Endometrial microvascular endothelial cells (primary cell): ENCODE results near the gene HOXA5. TPM values are rescaled to one million over a fixed set of nuclear protein-coding genes. Genes with fewer than 3 reads are reported as not detected.

ENCODE experiments used
- in situ Hi-C: cut with HindIII; loops from 2 replicates; pipeline ENCODE4 v1.10.0; 2017; ENCODE audit warnings: low sequenced_read_pairs, low pct_unique_long_range_greater_than_20kb; ENCODE audit errors: inconsistent ontology term
- total RNA-seq: library from RNA; depleted of rRNA; stranded (reverse); fragments of >200 nt; gene quantifications from one replicate; pipeline ENCODE4 v1.2.3, GENCODE V29; 2015; ENCODE audit errors: inconsistent ontology term

Gene HOXA5
- total RNA-seq, 1 donor from 2014 or later, result 4.4 TPM

- in situ Hi-C loops, result no loop called here
Observed at GRCh38 chr7:27141923-27142579, 1.4 kb downstream of the HOXA5 start.

GRCh38 chr7:27141137-27141922 is 2.2 kb downstream of the HOXA5 start:
- in situ Hi-C loops, result no loop called here

GRCh38 chr7:27140126-27140857 is 3.2 kb downstream of the HOXA5 start:
- in situ Hi-C loops, result no loop called here

DNA sequence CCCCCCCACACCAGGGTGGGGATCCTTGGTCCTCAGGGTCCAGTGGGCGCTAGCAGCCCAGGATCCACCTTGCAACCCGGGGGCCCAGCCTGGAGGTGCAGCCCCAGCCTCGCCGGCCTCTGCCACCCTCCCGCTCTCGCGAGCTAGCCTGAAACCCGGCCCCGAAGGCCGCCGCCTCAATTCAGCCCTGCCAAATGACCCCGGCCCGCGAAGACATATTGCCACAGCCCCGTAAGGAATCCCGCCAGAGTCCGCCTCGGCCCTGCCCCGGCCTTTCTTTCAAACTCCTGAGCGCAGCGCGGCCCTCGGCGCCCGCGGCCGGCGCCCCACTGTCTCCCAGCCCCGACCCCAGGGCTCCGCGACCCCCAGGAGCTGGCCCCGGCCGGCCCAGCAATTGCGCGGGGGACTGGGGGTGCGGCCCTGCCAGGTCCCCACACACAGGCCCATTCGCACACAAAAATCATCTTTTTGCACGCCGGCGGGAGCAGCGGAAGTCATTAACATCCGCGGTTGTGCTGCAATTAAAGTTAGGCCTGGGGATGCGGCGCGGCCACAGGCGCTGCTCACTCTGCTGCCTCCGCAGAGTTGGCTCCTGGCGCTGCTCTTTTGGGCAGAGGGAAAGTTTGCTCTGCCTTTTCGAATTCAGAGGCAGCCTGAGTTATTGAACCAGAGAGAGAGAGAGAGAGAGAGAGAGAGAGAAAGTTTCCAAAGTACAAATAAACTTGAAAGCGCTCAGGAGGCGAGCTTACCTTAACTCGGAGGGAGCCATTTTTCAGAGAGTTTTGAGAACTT is 4.0 kb downstream of the HOXA5 start:
- in situ Hi-C loops, result no loop called here

- in situ Hi-C loops, result no loop called here
Observed at GRCh38 chr7:27138985-27139333, 4.5 kb downstream of the HOXA5 start.

DNA sequence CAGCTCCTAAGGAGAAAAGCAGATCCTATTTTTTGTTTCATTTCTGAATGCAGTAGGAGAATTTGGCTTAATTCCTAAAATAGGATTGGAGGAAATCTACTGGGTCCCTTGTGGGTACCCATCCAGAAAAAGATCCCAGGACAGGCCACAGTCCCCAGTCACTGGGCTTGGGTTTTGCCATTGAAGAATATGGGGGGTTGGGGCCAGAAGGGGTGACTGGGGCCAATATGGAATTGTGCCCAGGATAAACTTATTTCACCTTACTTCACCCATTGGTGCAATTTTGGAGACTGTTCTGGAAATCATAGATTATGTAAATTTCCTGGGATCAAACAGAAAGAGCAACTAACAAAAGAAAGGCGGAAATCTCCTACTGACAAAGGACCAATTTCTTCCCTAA is 5.0 kb downstream of the HOXA5 start:
- in situ Hi-C loops, result no loop called here

DNA sequence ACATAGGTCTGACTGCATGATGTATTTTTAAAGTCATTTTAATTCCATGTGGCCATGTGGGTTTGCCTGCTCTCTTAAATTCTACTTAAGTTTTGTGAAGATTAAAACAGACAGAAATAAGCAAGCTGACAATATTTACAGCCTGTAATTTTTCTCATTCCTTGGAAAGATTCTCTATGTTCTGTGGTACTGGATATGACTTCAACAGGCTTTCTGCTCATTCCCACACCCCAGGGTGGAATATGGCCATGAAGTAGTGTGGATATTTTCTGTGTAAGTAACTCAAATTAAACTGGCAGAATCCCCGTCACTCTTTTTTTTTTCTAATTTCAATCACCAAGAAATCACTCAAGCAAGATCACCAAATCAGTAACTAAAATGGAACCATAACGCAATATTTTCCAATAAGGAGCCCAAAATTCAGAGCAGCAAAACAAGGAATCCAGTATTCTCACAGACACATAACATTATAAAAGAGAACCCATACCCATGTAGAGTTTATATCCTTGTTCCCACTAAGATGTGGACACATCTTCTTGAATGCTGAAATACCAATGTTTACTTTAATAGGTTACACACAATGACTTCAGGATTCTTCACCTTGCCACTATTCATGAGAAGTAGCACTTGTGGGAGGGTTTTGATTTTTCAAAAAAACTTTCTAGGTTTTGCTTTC is 5.7 kb downstream of the HOXA5 start:
- in situ Hi-C loops, result no loop called here

DNA sequence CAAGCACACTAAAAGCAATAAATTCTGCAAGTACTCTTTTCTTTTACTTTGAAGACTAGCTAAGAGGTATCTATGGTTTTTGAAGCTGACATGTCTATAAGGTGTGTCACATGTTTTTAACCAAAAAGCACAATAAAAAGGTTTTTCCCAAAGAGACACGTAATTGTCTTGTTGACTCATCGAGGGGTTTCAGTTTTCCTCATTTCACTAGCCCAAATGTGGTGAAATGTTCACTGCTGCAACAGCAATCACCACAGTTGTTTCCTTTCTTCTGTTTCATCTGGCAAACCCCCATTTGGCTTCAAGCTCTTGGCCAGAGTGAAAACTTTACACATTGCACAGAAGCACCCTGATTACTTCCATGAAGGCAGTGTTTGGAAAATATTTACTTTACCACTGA is 9.1 kb downstream of the HOXA5 start:
- in situ Hi-C loops, result no loop called here

DNA sequence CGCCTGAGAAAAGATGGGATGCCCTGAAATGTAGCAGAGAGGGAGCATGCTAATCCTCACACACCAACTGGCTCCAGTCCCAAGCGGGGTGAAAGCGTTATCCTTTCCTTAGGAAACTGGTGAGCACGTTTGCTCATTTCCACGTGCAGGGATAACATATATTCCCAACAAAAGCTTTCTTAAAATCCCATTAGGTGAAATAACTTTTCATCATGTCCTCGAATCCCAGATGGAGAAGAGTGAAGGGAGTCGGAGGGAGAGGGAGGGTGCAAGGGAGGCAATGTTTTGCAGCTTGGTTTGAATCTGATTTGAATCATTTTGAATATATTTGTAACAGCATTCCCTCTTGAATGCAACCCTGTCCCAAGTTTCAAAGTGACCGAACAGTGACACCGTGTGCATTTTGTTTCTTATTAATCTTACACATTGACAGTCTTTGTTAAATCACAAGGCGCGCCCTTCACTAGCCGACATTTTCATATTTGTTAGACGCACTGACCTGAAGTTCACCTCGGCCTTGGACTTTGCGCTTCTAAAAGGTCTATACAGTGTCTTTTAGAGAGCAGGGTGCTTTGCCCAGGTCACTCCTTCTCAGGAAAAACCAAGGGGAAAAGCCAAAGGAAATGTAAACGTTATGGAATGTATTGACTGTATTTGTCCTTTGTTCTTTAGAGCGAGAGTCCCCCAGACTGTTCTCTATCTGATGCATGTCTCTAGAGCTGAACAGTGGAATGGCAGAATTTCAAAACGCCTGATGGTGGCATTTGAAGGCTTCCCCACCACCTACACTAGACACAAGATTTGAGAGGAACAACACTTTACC is 9.9 kb downstream of the HOXA5 start:
- in situ Hi-C loops, result no loop called here

- in situ Hi-C loops, result no loop called here
Observed at GRCh38 chr7:27132978-27133377, 10.5 kb downstream of the HOXA5 start.

GRCh38 chr7:27132214-27132613 is 11.3 kb downstream of the HOXA5 start:
- in situ Hi-C loops, result no loop called here

GRCh38 chr7:27131390-27131819 is 12.1 kb downstream of the HOXA5 start:
- in situ Hi-C loops, result no loop called here

GRCh38 chr7:27130540-27131389 is 12.7 kb downstream of the HOXA5 start, which contains the start of gene HOXA4:
Gene HOXA4, minus strand, starts transcription at chr7:27130757. Its CDS starts 24 bp downstream, at chr7:27130733.
- in situ Hi-C loops, result no loop called here

- in situ Hi-C loops, result loop anchor here (5.0 kb wide), 1 partner anchor 38 kb away; no protein-coding TSS in a partner anchor
Observed at GRCh38 chr7:27129729-27130539, 13.5 kb downstream of the HOXA5 start.

DNA sequence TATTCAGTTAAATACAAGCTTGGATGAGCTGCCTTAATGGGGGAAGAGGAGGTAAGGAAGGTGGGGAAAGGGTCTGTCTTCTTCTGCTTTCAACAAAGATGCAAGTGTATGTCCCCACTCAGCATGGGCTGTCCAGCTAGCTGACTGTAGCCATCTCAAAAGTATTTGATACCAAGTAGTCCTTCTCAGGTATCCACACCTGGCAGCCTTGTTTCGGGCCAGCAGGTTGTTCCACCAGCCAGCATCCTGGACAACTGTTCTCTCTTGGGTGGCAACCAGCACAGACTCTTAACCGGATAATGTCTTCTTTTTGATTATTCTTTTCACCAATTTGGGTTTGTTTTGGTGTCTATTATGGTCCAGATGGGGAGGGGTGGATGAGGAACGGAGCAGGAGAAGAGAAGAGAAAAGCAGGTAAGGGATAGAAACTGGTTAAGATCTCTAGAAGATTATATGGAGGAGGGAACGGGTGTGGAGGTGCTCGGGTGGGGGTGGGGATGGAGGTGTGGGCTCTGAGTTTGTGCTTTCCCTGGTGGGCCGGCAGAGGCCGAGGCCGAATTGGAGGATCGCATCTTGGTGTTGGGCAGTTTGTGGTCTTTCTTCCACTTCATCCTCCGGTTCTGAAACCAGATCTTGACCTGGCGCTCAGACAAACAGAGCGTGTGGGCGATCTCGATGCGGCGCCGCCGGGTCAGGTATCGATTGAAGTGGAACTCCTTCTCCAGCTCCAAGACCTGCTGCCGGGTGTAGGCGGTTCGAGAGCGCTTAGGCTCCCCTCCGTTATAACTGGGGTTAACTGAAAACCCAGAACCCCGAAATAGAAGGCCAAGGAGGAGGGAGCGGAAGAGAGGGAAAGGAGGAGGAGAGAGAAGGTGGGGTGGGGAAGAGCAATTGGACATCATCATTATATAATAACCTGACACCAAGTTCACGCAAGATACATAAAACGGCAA is 14.4 kb downstream of the HOXA5 start:
- in situ Hi-C loops, result loop anchor here (5.0 kb wide), 1 partner anchor 37 kb away; no protein-coding TSS in a partner anchor
